Retinal pigment epithelial cell (primary cell): Measurements from ENCODE around the gene OR12D1.
"Not testable (repeated sequence)": the region's sequence is repeated elsewhere in the genome, so short reads cannot be mapped to it uniquely, and the experiment has no call there.

ENCODE experiments used
- DNase-seq: peaks from one replicate; pipeline ENCODE4 v3.0.0-alpha.2; 2010; ENCODE audit warnings: low read depth
- H3K4me3 ChIP-seq: 2 replicates; pipeline ENCODE4 v1.5.1; 2011; ENCODE audit warnings: mild to moderate bottlenecking, low read length, control low read depth, moderate library complexity
- CTCF ChIP-seq: conservative IDR thresholded peaks from 2 replicates; pipeline ENCODE4 v1.5.1; 2011; ENCODE audit warnings: low read depth, low read length, control low read depth, inconsistent platforms

OR12D1 gene

DNA sequence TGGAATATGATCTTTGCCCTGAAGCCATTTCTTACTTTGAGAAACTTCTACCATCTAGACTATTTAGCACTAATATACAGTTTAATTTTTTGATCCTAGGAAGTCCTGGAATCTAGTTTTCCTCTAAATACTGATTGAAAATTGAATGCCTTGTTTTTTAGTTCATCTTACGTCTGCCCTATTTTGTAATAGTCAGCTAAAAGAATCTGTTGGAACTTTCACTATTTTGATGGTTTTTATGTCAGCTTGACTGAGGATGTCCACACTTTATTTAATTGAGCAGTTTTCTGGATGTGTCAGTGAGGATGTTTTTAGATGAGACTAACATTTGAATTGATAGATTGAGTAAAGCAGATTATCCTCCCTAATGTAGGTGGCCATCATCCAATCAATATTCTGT is 10.9 kb upstream of the OR12D1 start:
- TF ChIP-seq CTCF = no peak
- no peak for DNase-seq
- H3K4me3 ChIP-seq = no peak overlapping the region

GRCh38 chr6:29419516-29419915 is 4.8 kb downstream of the OR12D1 start:
- H3K4me3 ChIP-seq = no peak overlapping the region
- peak; percentile 12 for DNase-seq
- no peak for TF ChIP-seq CTCF

DNA sequence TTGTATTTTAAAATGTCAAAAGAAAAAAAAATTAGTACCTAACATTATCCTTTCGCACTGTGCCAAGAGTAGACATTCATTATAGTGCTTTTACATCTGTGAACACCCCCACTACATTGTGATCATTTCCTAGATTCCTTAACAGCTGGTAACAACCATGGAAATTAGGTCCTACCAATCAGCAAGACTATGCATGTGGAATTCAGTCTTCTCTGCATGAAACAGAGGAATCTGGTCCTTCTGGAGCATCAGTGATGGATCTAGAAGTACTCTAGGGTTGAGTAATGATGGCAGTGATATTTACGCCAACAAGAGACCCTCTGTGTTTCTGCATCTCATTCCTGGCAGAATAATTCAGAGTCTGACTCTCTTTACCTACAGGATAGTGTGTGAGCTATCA is 9.4 kb downstream of the OR12D1 start:
- no peak for DNase-seq
- no peak for TF ChIP-seq CTCF
- no peak overlapping the region for H3K4me3 ChIP-seq

DNA sequence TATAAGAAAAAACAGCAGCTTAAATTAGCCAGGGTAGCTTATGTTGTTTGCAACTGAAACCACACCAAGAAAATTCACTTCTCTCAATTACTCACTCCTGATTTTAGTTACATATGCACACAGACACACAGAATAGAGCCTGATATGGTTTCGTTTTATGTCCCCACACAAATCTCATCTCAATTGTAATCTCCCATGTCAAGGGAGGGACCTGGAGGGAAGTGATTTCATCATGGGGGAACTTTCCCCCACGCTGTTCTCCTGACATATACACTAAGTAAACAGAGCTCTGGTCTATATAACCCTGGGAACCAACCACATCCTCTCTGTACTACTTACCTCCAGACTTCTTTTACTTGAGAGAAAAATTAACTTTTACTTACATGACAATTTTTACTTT is 9.8 kb downstream of the OR12D1 start:
- H3K4me3 ChIP-seq = no peak overlapping the region
- DNase-seq = no peak
- TF ChIP-seq CTCF = no peak

GRCh38 chr6:29425075-29425474 is 10.3 kb downstream of the OR12D1 start:
- TF ChIP-seq CTCF = no peak
- no peak overlapping the region for H3K4me3 ChIP-seq
- no peak for DNase-seq

GRCh38 chr6:29426654-29427053 is 11.9 kb downstream of the OR12D1 start:
- TF ChIP-seq CTCF = no peak
- no peak for DNase-seq
- H3K4me3 ChIP-seq = no peak overlapping the region

GRCh38 chr6:29436730-29437129 is 22.0 kb downstream of the OR12D1 start:
- not testable (repeated sequence) for DNase-seq, H3K4me3 ChIP-seq

GRCh38 chr6:29439006-29439405 is 24.3 kb downstream of the OR12D1 start, which contains the start of gene OR10C1:
Gene OR10C1 (plus strand): TSS chr6:29439306. CDS start chr6:29440016, 710 bp downstream.
- TF ChIP-seq CTCF = no peak
- H3K4me3 ChIP-seq = no peak within 1 kb of the TSS
- no peak for DNase-seq
